D721Med (cell line): ENCODE data around the gene ANKDD1B.

Experiments used
- DNase-seq: peaks from one replicate; pipeline ENCODE4 v3.0.0; 2011; ENCODE audit warnings: low spot score; ENCODE audit not compliant: insufficient read length
- FAIRE-seq: peaks from 2 replicates; lab custom pipeline; 2011; peaks lifted over from hg19 to GRCh38; lab: Jason Lieb, UNC
- TF ChIP-seq, protein P1 (sequence below): IDR thresholded peaks from 2 replicates; pipeline ENCODE4 v1.5.1; 2012; ENCODE audit warnings: mild to moderate bottlenecking, control low read depth; ENCODE audit not compliant: insufficient read depth; ENCODE audit errors: missing control alignments

Gene ANKDD1B

GRCh38 chr5:75648712-75649111 lies 37.5 kb downstream of the ANKDD1B start:
- TF ChIP-seq, protein P1, sequence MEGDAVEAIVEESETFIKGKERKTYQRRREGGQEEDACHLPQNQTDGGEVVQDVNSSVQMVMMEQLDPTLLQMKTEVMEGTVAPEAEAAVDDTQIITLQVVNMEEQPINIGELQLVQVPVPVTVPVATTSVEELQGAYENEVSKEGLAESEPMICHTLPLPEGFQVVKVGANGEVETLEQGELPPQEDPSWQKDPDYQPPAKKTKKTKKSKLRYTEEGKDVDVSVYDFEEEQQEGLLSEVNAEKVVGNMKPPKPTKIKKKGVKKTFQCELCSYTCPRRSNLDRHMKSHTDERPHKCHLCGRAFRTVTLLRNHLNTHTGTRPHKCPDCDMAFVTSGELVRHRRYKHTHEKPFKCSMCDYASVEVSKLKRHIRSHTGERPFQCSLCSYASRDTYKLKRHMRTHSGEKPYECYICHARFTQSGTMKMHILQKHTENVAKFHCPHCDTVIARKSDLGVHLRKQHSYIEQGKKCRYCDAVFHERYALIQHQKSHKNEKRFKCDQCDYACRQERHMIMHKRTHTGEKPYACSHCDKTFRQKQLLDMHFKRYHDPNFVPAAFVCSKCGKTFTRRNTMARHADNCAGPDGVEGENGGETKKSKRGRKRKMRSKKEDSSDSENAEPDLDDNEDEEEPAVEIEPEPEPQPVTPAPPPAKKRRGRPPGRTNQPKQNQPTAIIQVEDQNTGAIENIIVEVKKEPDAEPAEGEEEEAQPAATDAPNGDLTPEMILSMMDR, result no peak
- FAIRE-seq, result no peak

DNA sequence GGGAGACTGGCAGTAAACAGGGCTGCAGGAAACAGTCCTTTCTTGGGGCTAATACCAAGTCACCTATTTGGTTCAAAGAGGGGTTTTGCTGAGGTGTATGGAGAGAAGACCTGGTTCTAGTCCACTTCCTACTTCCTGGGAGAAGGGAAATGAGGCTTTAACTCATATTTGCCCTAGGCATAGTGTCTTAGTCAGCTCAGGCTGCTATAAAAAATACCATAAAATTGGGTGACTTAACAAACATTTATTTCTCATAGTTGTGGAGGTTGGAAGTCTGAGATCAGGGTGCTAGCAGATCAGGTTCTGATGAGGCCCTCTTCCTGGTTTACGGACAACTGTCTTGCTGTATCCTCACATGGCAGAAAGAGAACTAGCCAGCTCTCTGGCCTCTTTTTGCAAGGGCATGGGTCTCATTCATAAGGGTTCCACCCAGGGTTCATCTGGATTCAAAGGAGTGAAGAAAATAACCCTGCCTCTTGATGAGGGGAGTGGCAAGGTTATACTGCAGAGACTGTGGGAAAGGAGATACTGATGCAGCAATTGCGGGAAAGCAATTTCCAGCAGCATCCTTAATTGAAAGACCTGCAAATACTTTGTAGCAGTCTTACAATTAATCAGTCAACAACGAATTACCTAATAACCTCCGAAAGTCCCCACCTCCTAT lies 40.5 kb downstream of the ANKDD1B start:
- TF ChIP-seq, protein P1, result no peak
- FAIRE-seq (no peak), DNase-seq (no peak)

More at GRCh38 chr5:75648712-75649111, 37.5 kb downstream of the ANKDD1B start:
- no peak for DNase-seq

- TF ChIP-seq, protein P1, result no peak
- DNase-seq, result no peak
- no peak for FAIRE-seq
Measured at GRCh38 chr5:75653521-75653920, 42.3 kb downstream of the ANKDD1B start.

DNA sequence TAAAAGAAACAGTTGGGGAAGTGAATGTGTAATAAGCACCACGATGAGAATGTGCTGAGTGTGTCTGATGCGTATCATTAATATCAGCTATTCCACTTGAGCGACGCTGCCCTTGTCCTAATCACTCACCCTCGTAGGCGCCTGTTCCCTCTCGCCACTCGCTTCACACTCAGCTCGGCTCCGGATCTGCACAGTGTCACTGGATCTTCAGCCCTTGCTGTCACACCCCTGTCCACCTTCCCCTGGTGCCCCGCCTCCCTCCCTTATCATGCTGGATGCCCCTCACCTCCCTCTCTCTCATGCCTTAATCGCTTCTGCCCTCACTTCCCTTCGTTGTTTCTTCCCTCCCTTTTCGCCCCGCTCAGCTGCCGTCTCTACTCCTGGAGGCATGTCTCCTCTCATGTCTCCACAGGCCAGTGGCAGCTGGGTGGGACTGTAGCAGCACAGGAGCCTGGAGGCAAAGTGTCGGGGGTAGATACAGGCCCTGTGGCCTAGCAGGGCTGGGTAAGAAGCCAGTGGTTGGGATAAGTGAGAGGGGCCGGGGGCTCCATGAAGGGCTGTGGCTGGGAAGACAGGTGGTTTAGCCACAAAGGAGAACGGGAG lies 43.5 kb downstream of the ANKDD1B start:
- FAIRE-seq, result no peak
- TF ChIP-seq, protein P1, result no peak

GRCh38 chr5:75656311-75657003 lies 45.2 kb downstream of the ANKDD1B start:
- TF ChIP-seq, protein P1, result no peak
- FAIRE-seq (no peak), DNase-seq (no peak)

More for the DNA sequence above, 43.5 kb downstream of the ANKDD1B start:
- DNase-seq, result no peak

DNA sequence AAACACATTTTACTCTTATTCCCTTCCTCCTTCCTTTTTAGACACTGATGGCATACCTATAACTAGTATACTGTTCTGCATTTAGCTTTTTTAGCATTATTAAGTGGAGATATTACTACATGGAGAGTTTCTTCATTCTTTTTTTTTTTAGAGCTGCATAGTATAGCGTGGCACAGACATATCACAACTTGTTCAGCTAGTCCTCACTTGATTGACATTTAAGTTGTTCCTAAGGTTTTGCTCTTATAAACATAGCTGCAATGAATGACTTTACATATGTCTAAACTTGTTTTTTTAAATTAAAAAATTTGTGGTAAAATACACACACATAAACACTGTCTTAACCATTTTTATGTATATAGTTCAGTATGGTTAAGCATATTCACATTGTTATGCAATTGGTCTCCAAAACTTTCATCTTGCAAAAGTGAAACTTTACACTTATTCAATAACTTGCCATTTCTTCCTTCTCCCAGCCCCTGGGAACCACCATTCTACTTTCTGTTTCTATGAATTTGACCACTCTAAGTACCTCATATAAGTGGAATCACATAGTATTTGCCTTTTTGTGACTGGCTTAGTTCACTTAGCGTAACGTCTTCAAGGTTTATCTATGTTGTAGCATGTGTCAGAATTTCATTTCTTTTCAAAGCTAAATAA lies 48.7 kb downstream of the ANKDD1B start:
- DNase-seq (no peak), FAIRE-seq (no peak)
- TF ChIP-seq, protein P1, result no peak
